Small intestine (tissue), 7 donors: ENCODE data around the gene TCEAL7. TPM values are rescaled to one million over a fixed set of nuclear protein-coding genes. Genes with fewer than 3 reads are reported as not detected.
A peak's percentile ranks its signal among the peaks of the same experiment; 100 is the strongest.

ENCODE experiments used
- DNase-seq, 2 donors: peaks; one replicate each; pipeline versions ENCODE4 v3.0.0 to v3.0.0-alpha.2; 2013
- FAIRE-seq: peaks from 2 replicates; lab custom pipeline; 2012; peaks lifted over from hg19 to GRCh38; lab: Jason Lieb, UNC
- H3K27ac ChIP-seq, 3 donors: one replicate each; pipeline ENCODE4 v1.5.1; 2013; ENCODE audit warnings: low read length in 2 of 3, mild to moderate bottlenecking in 2 of 3, control low read depth in 1 of 3, inconsistent platforms in 1 of 3, low read depth in 1 of 3, moderate library complexity in 1 of 3
- H3K27me3 ChIP-seq, 3 donors: one replicate each; pipeline ENCODE4 v1.6.1; 2013; ENCODE audit warnings: low read length in 3 of 3, inconsistent platforms in 1 of 3; ENCODE audit not compliant: control insufficient read depth in 3 of 3, insufficient read depth in 3 of 3
- H3K36me3 ChIP-seq, 3 donors: one replicate each; pipeline ENCODE4 v1.6.1; 2013; ENCODE audit warnings: low read length in 3 of 3, inconsistent platforms in 1 of 3, low read depth in 1 of 3, mild to moderate bottlenecking in 1 of 3, moderate library complexity in 1 of 3; ENCODE audit not compliant: control insufficient read depth in 3 of 3, insufficient read depth in 2 of 3
- H3K4me1 ChIP-seq, 3 donors: one replicate each; pipeline ENCODE4 v1.6.1; 2013; ENCODE audit warnings: low read length in 2 of 3, inconsistent platforms in 1 of 3, low read depth in 1 of 3, mild to moderate bottlenecking in 1 of 3, moderate library complexity in 1 of 3; ENCODE audit not compliant: control insufficient read depth in 3 of 3, insufficient read depth in 2 of 3
- H3K4me3 ChIP-seq, 3 donors: one replicate each; pipeline ENCODE4 v1.5.1; 2013; ENCODE audit warnings: low read length in 3 of 3, control low read depth in 1 of 3, inconsistent platforms in 1 of 3, low read depth in 1 of 3, mild to moderate bottlenecking in 1 of 3, moderate library complexity in 1 of 3
- H3K9me3 ChIP-seq, 2 donors: one replicate each; pipeline ENCODE4 v1.6.1; 2013; ENCODE audit warnings: low read depth in 1 of 2, low read length in 1 of 2; ENCODE audit not compliant: control insufficient read depth in 2 of 2, insufficient read depth in 1 of 2
- WGBS, 3 donors: extraction: QIAGEN DNeasy Blood & Tissue Kit; methylation state at CpG; one replicate each; pipeline ENCODE4 v1.1.7; 2013; 5-methylcytosine and 5-hydroxymethylcytosine counted together
- polyA plus RNA-seq, 4 donors: library from polyadenylated mRNA; stranded (reverse) in 3 of 4; unstranded in 1 of 4; fragments of 200-250 nt in 3 of 4; fragments of 120-200 nt in 1 of 4; gene quantifications; one replicate each; pipeline versions ENCODE4 v1.2.1 to v1.2.3, GENCODE V29; 2013
- donor health status: healthy with polysubstance abuse.
- donor health status: control.
- donor health status: control.
- donor health status: Bipolar disorder and iron deficiency.
- donor health status: healthy.

The TCEAL7 gene
- polyA plus RNA-seq, 4 donors = 4.3 to 11.2 (median 10.8) TPM; not detected in 1

DNA sequence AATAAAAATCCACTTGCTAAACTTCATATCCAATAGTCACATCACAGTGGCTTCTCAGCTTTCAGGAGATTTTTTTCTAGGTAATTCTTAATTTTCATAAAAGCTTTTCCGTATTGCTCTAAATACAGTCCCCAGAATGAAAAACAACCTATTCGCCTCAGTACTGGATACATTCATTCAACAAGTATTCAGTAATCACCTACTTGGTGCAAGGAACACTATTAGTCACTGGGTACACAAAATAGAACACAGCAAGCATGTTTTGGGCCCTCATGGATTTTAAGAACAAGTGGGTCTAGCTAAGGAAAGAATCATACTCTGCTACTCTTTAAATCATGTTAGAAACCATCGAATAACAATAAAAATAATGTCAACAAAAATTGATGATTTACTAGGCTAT is 43.5 kb downstream of the TCEAL7 start:
- no peak overlapping the region for H3K4me3 ChIP-seq
- no peak for DNase-seq
- no peaks in the 10 kb centered on the region for H3K27me3 ChIP-seq
- H3K36me3 ChIP-seq = no peaks in the 10 kb centered on the region
- H3K27ac ChIP-seq = no peak overlapping the region
- FAIRE-seq = no peak
- WGBS, 3 donors = 50 to 77% (median 67%) methylated on average over 3 of the region's 3 CpGs
- H3K4me1 ChIP-seq = no peaks in the 10 kb centered on the region
- no peaks in the 10 kb centered on the region for H3K9me3 ChIP-seq

DNA sequence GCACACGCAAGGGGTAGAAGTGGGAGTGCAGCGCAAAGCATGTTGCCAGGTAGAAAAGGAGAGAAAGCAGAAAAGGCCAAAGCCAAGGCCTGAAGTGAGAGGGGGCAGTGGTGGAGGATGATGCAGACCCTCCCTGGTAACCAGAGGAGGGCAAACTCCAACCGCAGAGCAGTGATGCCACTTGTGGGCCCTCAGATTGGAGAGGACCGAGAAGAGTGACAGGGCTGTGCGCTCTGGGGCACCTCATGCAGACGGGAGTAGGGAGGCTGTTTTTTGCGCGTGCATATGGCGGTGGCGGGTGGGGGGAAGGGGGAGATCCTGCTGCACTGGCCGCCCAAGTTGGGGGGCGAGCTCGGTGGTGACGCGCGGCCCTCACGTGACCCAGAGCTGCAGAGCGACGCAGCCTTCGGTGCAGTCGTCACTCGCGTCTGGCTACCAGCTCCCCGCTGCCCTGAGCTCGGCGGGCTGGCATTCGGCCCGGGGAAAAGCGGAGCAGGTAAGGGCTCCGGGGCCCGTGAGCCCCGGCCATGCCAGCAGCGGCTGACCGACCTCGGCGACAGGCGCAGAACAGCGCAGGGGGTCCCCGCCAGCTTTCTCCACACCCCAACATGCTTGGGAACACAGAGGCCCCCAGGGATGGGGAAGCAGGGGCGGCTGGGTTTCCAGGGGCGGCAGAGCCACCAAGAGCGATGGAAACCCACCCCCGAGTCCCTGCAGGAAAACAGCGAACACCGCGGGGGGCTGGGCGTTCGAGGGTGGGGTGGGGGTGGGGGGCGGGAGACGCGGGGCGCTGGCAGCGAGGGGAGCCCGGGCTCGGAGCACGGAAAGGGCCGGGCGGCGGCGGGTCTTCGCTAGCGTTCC is 46.3 kb downstream of the TCEAL7 start, which contains the start of gene BEX3:
Gene BEX3, plus strand, starts transcription at position 421 of the 861 bp plus-strand sequence. CDS start 984 bp downstream, outside the sequence.
- DNase-seq (peak; percentile 8 to 67), FAIRE-seq (no peak)
- H3K4me3 ChIP-seq = peak within 1 kb of the TSS; percentile 50 to 85 (median 59)
- 4 to 36% (median 11%) methylated on average over 18 to 58 of the region's 62 CpGs for WGBS, 3 donors
- H3K36me3 ChIP-seq = no peaks in the 10 kb centered on the region
- H3K27ac ChIP-seq = peak within 1 kb of the TSS in 2 of 3 donors; percentile 70 to 94
- H3K4me1 ChIP-seq = no peaks in the 10 kb centered on the region
- H3K27me3 ChIP-seq = no peaks in the 10 kb centered on the region
- H3K9me3 ChIP-seq = no peaks in the 10 kb centered on the region

DNA sequence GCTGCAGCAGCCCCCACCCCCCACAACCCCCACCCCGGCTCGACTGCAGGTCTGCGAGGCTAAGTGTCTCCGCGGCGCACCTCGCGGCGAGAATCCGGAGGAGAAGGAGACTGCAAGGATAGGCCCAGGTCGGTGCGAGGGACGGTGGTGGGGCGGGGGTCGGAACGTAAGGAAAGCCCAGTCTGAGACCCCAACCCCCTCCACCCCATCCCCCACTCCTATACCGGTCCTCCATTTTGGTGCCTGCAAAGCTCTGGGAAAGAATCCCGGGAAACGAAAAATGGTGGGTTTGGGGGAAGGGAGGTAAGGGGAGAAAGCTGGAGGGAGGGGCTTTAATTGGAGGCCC is 46.9 kb downstream of the TCEAL7 start:
- H3K27me3 ChIP-seq = no peaks in the 10 kb centered on the region
- no peaks in the 10 kb centered on the region for H3K36me3 ChIP-seq
- peak overlapping the region; percentile 50 to 85 (median 59) for H3K4me3 ChIP-seq
- WGBS, 3 donors = 2 to 39% (median 4%) methylated on average over 6 to 19 of the region's 19 CpGs
- DNase-seq (peak in 1 of 2 donors; percentile 46), FAIRE-seq (no peak)
- H3K9me3 ChIP-seq = no peaks in the 10 kb centered on the region
- H3K27ac ChIP-seq = peak overlapping the region in 2 of 3 donors; percentile 16 to 94
- no peaks in the 10 kb centered on the region for H3K4me1 ChIP-seq

DNA sequence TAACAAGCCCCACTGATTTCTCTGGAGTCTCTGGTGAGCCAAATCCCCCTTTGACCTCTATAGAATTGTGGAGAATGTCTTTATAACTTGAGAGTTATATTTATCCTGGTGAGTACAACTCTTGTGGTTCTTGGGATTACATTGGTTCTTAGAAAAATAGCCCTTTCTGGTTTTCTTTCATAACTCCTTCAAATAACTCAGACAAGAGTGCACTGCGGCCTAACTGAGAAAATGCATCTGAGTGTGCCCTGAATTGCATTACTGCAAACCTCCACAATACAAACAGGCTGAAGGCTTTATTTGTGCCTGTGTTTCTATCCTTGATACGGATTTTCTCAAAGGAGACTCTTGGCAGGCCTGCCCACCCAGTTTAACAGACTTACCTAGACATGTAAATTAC is 49.0 kb downstream of the TCEAL7 start:
- Histone ChIP-seq H3K4me3 (no peak overlapping the region), H3K27me3 (no peaks in the 10 kb centered on the region), H3K9me3 (no peaks in the 10 kb centered on the region), H3K4me1 (no peaks in the 10 kb centered on the region), H3K27ac (no peak overlapping the region), H3K36me3 (no peaks in the 10 kb centered on the region)
- FAIRE-seq (no peak), DNase-seq (no peak)
- WGBS, 3 donors = 69 to 75% (median 71%) methylated on average over 2 of the region's 2 CpGs

Other genes starting within 250 kb of the TCEAL7 start
- gene NXF3, start 237.1 kb upstream of the TCEAL7 start, polyA plus RNA-seq = 1 to 10 TPM in 1 of 4 donors, under 1 TPM in 1, not detected in 2; 0.77 to 2.0 TPM
- gene BEX4, start 115.1 kb upstream of the TCEAL7 start, polyA plus RNA-seq = 10 to 100 TPM in 3 of 4 donors, 1 to 10 TPM in 1; 5.6 to 98.8 (median 32.9) TPM
- 100 to 1,000 TPM in 1 of 4 donors, 10 to 100 TPM in 3; 24.8 to 119 (median 47.5) TPM for gene TCEAL8, start 75.1 kb upstream of the TCEAL7 start, polyA plus RNA-seq
- 1 to 10 TPM in 2 of 4 donors, under 1 TPM in 1, not detected in 1; 0.54 to 2.0 (median 1.8) TPM for gene TCEAL5, start 53.5 kb upstream of the TCEAL7 start, polyA plus RNA-seq
- 10 to 100 TPM in 2 of 4 donors, 1 to 10 TPM in 1, under 1 TPM in 1; 0.89 to 62.7 (median 22.6) TPM for gene BEX2, start 19.2 kb upstream of the TCEAL7 start, polyA plus RNA-seq
- 100 to 1,000 TPM in 1 of 4 donors, 10 to 100 TPM in 3; 23.3 to 111 (median 49.4) TPM for gene TCEAL9, start 26.3 kb downstream of the TCEAL7 start, polyA plus RNA-seq
- gene BEX3, start 46.3 kb downstream of the TCEAL7 start, polyA plus RNA-seq = 100 to 1,000 TPM in 1 of 4 donors, 10 to 100 TPM in 2, 1 to 10 TPM in 1; 8.1 to 154 (median 51.3) TPM
- gene RAB40A, start 189.2 kb downstream of the TCEAL7 start, polyA plus RNA-seq = 1 to 10 TPM in 1 of 4 donors, under 1 TPM in 1, not detected in 2; 0.25 to 1.2 TPM